GM23338 (cell line): ENCODE results near the gene WDR31. TPM values are rescaled to one million over a fixed set of nuclear protein-coding genes. Genes with fewer than 3 reads are reported as not detected.

Experiments
- ATAC-seq: fragments of 200-7000 bp; cut with Tn5 transposase; 3 replicates; pipeline ENCODE4 v1.9.1; 2020
- DNase-seq: peaks from one replicate; pipeline ENCODE4 v3.0.0-alpha.2; 2015; ENCODE audit warnings: low spot score
- H2AFZ ChIP-seq: fragments of 200-600 bp; sonication (generic); 2 replicates; pipeline ENCODE4 v1.8.0; 2016; ENCODE audit warnings: antibody characterized with exemption, mild to moderate bottlenecking, moderate library complexity
- H3F3A ChIP-seq: fragments of 200-600 bp; sonication (generic); replicated peaks from 2 replicates; pipeline ENCODE4 v1.8.0; 2017; ENCODE audit warnings: antibody characterized with exemption, mixed run types, low read depth
- H3K27ac ChIP-seq: fragments of 200-600 bp; sonication (generic); 2 replicates; pipeline ENCODE4 v1.6.1; 2016; ENCODE audit warnings: low read depth
- H3K27me3 ChIP-seq: fragments of 200-600 bp; sonication (generic); 2 replicates; pipeline ENCODE4 v1.8.0; 2016; ENCODE audit warnings: mild to moderate bottlenecking, mixed run types, moderate library complexity; ENCODE audit not compliant: insufficient read depth
- H3K36me3 ChIP-seq: fragments of 200-600 bp; sonication (generic); 2 replicates; pipeline ENCODE4 v1.8.0; 2016; ENCODE audit warnings: mild to moderate bottlenecking; ENCODE audit not compliant: insufficient read depth
- H3K4me1 ChIP-seq: fragments of 200-600 bp; sonication (generic); 2 replicates; pipeline ENCODE4 v1.8.0; 2016; ENCODE audit warnings: mild to moderate bottlenecking, moderate library complexity; ENCODE audit not compliant: insufficient read depth
- H3K4me2 ChIP-seq: fragments of 200-600 bp; sonication (generic); 2 replicates; pipeline ENCODE4 v1.7.1; 2017; ENCODE audit warnings: mixed run types
- H3K4me3 ChIP-seq: fragments of 200-600 bp; sonication (generic); 2 replicates; pipeline ENCODE4 v1.6.1; 2016; ENCODE audit warnings: mixed run types
- H3K79me2 ChIP-seq: fragments of 200-600 bp; sonication (generic); replicated peaks from 2 replicates; pipeline ENCODE4 v1.8.0; 2017; ENCODE audit warnings: mild to moderate bottlenecking; ENCODE audit not compliant: insufficient read depth
- H3K9me2 ChIP-seq: fragments of 200-600 bp; sonication (generic); 2 replicates; pipeline ENCODE4 v1.8.0; 2017; ENCODE audit not compliant: insufficient read depth
- H4K20me1 ChIP-seq: fragments of 200-600 bp; sonication (generic); replicated peaks from 2 replicates; pipeline ENCODE4 v1.8.0; 2017; ENCODE audit warnings: mild to moderate bottlenecking; ENCODE audit not compliant: insufficient read depth
- H3K27ac Mint-ChIP-seq: 2 replicates; pipeline ENCODE4 v1.8.0; 2020; ENCODE audit warnings: inconsistent platforms, mild to moderate bottlenecking, moderate library complexity, mixed read lengths
- H3K27me3 Mint-ChIP-seq: 3 replicates; pipeline ENCODE4 v1.8.0; 2022; ENCODE audit warnings: low read depth, mild to moderate bottlenecking, moderate library complexity, mixed read lengths, inconsistent platforms; ENCODE audit not compliant: insufficient read depth, poor library complexity
- H3K36me3 Mint-ChIP-seq: 3 replicates; pipeline ENCODE4 v1.8.0; 2021; ENCODE audit warnings: low read depth, mild to moderate bottlenecking, inconsistent platforms, moderate library complexity, mixed read lengths
- H3K4me1 Mint-ChIP-seq: 3 replicates; pipeline ENCODE4 v1.8.0; 2020; ENCODE audit warnings: mild to moderate bottlenecking, inconsistent platforms, mixed read lengths
- H3K4me3 Mint-ChIP-seq: 3 replicates; pipeline ENCODE4 v1.8.0; 2021; ENCODE audit warnings: moderate library complexity, mild to moderate bottlenecking, inconsistent platforms, mixed read lengths
- H3K9me3 Mint-ChIP-seq: 3 replicates; pipeline ENCODE4 v1.8.0; 2020; ENCODE audit warnings: moderate library complexity, mild to moderate bottlenecking, inconsistent platforms, mixed read lengths
- EZH2 ChIP-seq: fragments of 200-600 bp; sonication (generic); IDR thresholded peaks from one replicate; pipeline ENCODE4 v1.8.0; 2017; ENCODE audit warnings: antibody characterized with exemption, mild to moderate bottlenecking, low read depth; ENCODE audit not compliant: unreplicated experiment
- EZH2phosphoT487 ChIP-seq: fragments of 200-600 bp; sonication (generic); IDR thresholded peaks from one replicate; pipeline ENCODE4 v1.8.1; 2018; ENCODE audit warnings: antibody characterized with exemption; ENCODE audit not compliant: unreplicated experiment
- JUNB ChIP-seq: IDR thresholded peaks from one replicate; pipeline ENCODE4 v1.6.1; 2016; ENCODE audit warnings: antibody characterized with exemption; ENCODE audit not compliant: unreplicated experiment
- POLR2AphosphoS5 ChIP-seq: IDR thresholded peaks from 2 replicates; pipeline ENCODE4 v1.6.1; 2016; ENCODE audit warnings: antibody characterized with exemption, low read depth
- ZNF114 ChIP-seq: fragments of 250-450 bp; sonication (Bioruptor Pico); IDR thresholded peaks from 2 replicates; pipeline ENCODE4 v1.5.0; 2020; ENCODE audit warnings: mild to moderate bottlenecking, moderate library complexity
- ZNF331 ChIP-seq: fragments of 250-450 bp; sonication (Bioruptor Pico); IDR thresholded peaks from 2 replicates; pipeline ENCODE4 v1.5.0; 2020; ENCODE audit warnings: low read depth, mild to moderate bottlenecking, moderate library complexity
- ZNF462 ChIP-seq: fragments of 250-450 bp; sonication (Bioruptor Pico); IDR thresholded peaks from 2 replicates; pipeline ENCODE4 v1.5.0; 2020; ENCODE audit warnings: mild to moderate bottlenecking, moderate library complexity
- polyA plus RNA-seq: library from polyadenylated mRNA; unstranded; fragments of >200 nt; fragmentation: Nextera tagmentation; extraction: Ambion mirVana; gene quantifications from 2 replicates; pipeline ENCODE4 v1.2.1, GENCODE V29; 2016
- total RNA-seq: library from RNA; depleted of rRNA; stranded (reverse); fragments of >200 nt; shearing (Covaris generic); gene quantifications from 2 replicates; pipeline ENCODE4 v1.2.3, GENCODE V29; 2014
- TF ChIP-seq, protein P1 (sequence below): IDR thresholded peaks from 2 replicates; pipeline ENCODE4 v1.6.1; 2016; ENCODE audit warnings: antibody characterized with exemption

WDR31 gene
- total and polyA plus RNA-seq, 2 experiments from 2014 or later: 0.13 to 0.63 TPM

- TF ChIP-seq ZNF462 (CRISPR knock-in tag) (no peak), POLR2AphosphoS5 (no peak), ZNF114 (CRISPR knock-in tag) (no peak), JUNB (no peak), EZH2phosphoT487 (no peak), EZH2 (no peak), ZNF331 (CRISPR knock-in tag) (no peak)
- TF ChIP-seq, protein P1, sequence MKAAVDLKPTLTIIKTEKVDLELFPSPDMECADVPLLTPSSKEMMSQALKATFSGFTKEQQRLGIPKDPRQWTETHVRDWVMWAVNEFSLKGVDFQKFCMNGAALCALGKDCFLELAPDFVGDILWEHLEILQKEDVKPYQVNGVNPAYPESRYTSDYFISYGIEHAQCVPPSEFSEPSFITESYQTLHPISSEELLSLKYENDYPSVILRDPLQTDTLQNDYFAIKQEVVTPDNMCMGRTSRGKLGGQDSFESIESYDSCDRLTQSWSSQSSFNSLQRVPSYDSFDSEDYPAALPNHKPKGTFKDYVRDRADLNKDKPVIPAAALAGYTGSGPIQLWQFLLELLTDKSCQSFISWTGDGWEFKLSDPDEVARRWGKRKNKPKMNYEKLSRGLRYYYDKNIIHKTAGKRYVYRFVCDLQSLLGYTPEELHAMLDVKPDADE: no peak
Measured at GRCh38 chr9:113310538-113310937, 29.5 kb downstream of the WDR31 start (continued).

GRCh38 chr9:113309204-113309813 lies 30.8 kb downstream of the WDR31 start:
- no peaks in the 10 kb centered on the region for H3K36me3 ChIP-seq
- H4K20me1 ChIP-seq: peaks cover 4% of the 10 kb centered on the region; the same call in 1 of the 2 replicates
- H2AFZ ChIP-seq: no peak overlapping the region
- no peak overlapping the region for H3K4me3 ChIP-seq
- H3K4me2 ChIP-seq: no peak overlapping the region
- no peaks in the 10 kb centered on the region for H3K27me3 ChIP-seq
- Mint-ChIP-seq H3K4me1 (no peaks in the 10 kb centered on the region), H3K4me3 (no peak overlapping the region), H3K9me3 (no peaks in the 10 kb centered on the region), H3K27ac (no peak overlapping the region), H3K27me3 (peaks cover 2% of the 10 kb centered on the region), H3K36me3 (no peaks in the 10 kb centered on the region)
- ATAC-seq (no peak; the same call in 2 of the 3 replicates), DNase-seq (peak; percentile 51)
- H3K4me1 ChIP-seq: no peaks in the 10 kb centered on the region
- no peaks in the 10 kb centered on the region for H3K79me2 ChIP-seq
- no peak overlapping the region for H3K27ac ChIP-seq
- no peaks in the 10 kb centered on the region for H3F3A ChIP-seq
- no peaks in the 10 kb centered on the region for H3K9me2 ChIP-seq
- no peak for TF ChIP-seq ZNF462 (CRISPR knock-in tag)
